Ishikawa (cell line): ENCODE results near the gene KDM1A.

Source experiments
- CEBPB ChIP-seq: IDR thresholded peaks from 2 replicates; pipeline ENCODE4 v1.6.1; 2012
- CREB1 ChIP-seq: IDR thresholded peaks from 2 replicates; pipeline ENCODE4 v1.6.1; 2012; ENCODE audit warnings: low read depth
- EGR1 ChIP-seq: IDR thresholded peaks from 2 replicates; pipeline ENCODE4 v1.6.1; 2012
- EP300 ChIP-seq: IDR thresholded peaks from 2 replicates; pipeline ENCODE4 v1.6.1; 2012; ENCODE audit warnings: borderline replicate concordance
- FOXM1 ChIP-seq: IDR thresholded peaks from 2 replicates; pipeline ENCODE4 v1.6.1; 2012; ENCODE audit warnings: low read depth, borderline replicate concordance
- MAX ChIP-seq: IDR thresholded peaks from 2 replicates; pipeline ENCODE4 v1.6.1; 2012
- NFIC ChIP-seq: IDR thresholded peaks from 2 replicates; pipeline ENCODE4 v1.6.1; 2012
- RAD21 ChIP-seq: IDR thresholded peaks from 2 replicates; pipeline ENCODE4 v1.6.1; 2012; ENCODE audit warnings: low read depth
- REST ChIP-seq: IDR thresholded peaks from 2 replicates; pipeline ENCODE4 v1.6.1; 2012; ENCODE audit warnings: low read depth, mild to moderate bottlenecking
- TAF1 ChIP-seq: IDR thresholded peaks from 2 replicates; pipeline ENCODE4 v1.6.1; 2012; ENCODE audit warnings: low read depth, mild to moderate bottlenecking
- YY1 ChIP-seq: IDR thresholded peaks from 2 replicates; pipeline ENCODE4 v1.6.1; 2012; ENCODE audit warnings: low read depth

GRCh38 chr1:23013657-23014056 lies 5.6 kb upstream of the KDM1A start:
- TF ChIP-seq CREB1 (no peak), CEBPB (no peak), TAF1 (no peak), EGR1 (no peak), RAD21 (no peak), MAX (no peak), REST (no peak), YY1 (no peak), EP300 (no peak), FOXM1 (no peak), NFIC (no peak)
